ENCODE data around the gene RALGAPA2. TPM values are rescaled to one million over a fixed set of nuclear protein-coding genes. Genes with fewer than 3 reads are reported as not detected.

Gene RALGAPA2
- total and polyA plus RNA-seq, 2 of the 13 experiments (the other 11 are each of a cell fraction or from before 2014, with no cell fraction given): 13.8 to 17.7 TPM

- TF ChIP-seq ZNF280D (CRISPR knock-in tag; IDR thresholded peaks at IDR 0.05) (peak; percentile 91), CEBPB (IDR thresholded peaks at IDR 0.05; ENCODE audit: borderline replicate concordance, low read depth, low read length) (no peak), NFIB (CRISPR knock-in tag; IDR thresholded peaks at IDR 0.05; ENCODE audit: borderline replicate concordance) (no peak), ZC3H4 (CRISPR knock-in tag; IDR thresholded peaks at IDR 0.05; ENCODE audit: borderline replicate concordance) (no peak), ATF1 (CRISPR knock-in tag; IDR thresholded peaks at IDR 0.05) (peak; percentile 74), GPN1 (CRISPR knock-in tag; IDR thresholded peaks at IDR 0.05; ENCODE audit: borderline replicate concordance) (no peak), CENPT (CRISPR knock-in tag; IDR thresholded peaks at IDR 0.05; ENCODE audit: low read depth) (no peak), ZNF800 (CRISPR knock-in tag; IDR thresholded peaks at IDR 0.05) (peak; percentile 74; the same call in 1 of the 2 replicates), ZNF496 (CRISPR knock-in tag; IDR thresholded peaks at IDR 0.05; ENCODE audit: insufficient replicate concordance) (no peak), ZNF33A (CRISPR knock-in tag; IDR thresholded peaks at IDR 0.05; ENCODE audit: borderline replicate concordance) (no peak), NR2C2 (CRISPR knock-in tag; IDR thresholded peaks at IDR 0.05; ENCODE audit: borderline replicate concordance) (peak; percentile 97), ATAD3A (CRISPR knock-in tag; IDR thresholded peaks at IDR 0.05) (no peak), ZNF563 (CRISPR knock-in tag; IDR thresholded peaks at IDR 0.05) (no peak), ZNF10 (CRISPR knock-in tag; IDR thresholded peaks at IDR 0.05; ENCODE audit: borderline replicate concordance, low read depth) (no peak), HNRNPK (IDR thresholded peaks at IDR 0.05; ENCODE audit: low read depth, low read length, poor library complexity, severe bottlenecking) (no peak), ZNF558 (CRISPR knock-in tag; IDR thresholded peaks at IDR 0.05; ENCODE audit: borderline replicate concordance) (no peak)
- TF ChIP-seq, protein P1, sequence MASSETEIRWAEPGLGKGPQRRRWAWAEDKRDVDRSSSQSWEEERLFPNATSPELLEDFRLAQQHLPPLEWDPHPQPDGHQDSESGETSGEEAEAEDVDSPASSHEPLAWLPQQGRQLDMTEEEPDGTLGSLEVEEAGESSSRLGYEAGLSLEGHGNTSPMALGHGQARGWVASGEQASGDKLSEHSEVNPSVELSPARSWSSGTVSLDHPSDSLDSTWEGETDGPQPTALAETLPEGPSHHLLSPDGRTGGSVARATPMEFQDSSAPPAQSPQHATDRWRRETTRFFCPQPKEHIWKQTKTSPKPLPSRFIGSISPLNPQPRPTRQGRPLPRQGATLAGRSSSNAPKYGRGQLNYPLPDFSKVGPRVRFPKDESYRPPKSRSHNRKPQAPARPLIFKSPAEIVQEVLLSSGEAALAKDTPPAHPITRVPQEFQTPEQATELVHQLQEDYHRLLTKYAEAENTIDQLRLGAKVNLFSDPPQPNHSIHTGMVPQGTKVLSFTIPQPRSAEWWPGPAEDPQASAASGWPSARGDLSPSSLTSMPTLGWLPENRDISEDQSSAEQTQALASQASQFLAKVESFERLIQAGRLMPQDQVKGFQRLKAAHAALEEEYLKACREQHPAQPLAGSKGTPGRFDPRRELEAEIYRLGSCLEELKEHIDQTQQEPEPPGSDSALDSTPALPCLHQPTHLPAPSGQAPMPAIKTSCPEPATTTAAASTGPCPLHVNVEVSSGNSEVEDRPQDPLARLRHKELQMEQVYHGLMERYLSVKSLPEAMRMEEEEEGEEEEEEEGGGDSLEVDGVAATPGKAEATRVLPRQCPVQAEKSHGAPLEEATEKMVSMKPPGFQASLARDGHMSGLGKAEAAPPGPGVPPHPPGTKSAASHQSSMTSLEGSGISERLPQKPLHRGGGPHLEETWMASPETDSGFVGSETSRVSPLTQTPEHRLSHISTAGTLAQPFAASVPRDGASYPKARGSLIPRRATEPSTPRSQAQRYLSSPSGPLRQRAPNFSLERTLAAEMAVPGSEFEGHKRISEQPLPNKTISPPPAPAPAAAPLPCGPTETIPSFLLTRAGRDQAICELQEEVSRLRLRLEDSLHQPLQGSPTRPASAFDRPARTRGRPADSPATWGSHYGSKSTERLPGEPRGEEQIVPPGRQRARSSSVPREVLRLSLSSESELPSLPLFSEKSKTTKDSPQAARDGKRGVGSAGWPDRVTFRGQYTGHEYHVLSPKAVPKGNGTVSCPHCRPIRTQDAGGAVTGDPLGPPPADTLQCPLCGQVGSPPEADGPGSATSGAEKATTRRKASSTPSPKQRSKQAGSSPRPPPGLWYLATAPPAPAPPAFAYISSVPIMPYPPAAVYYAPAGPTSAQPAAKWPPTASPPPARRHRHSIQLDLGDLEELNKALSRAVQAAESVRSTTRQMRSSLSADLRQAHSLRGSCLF (CRISPR knock-in tag; IDR thresholded peaks at IDR 0.05; ENCODE audit: borderline replicate concordance): no peak
These were observed at the start of gene RALGAPA2 (continued) for GRCh38 chr20:20712474-20713243.

Data from HepG2 (cell line).